HFFc6 (cell line): Measurements from ENCODE around the gene RDX. TPM values are rescaled to one million over a fixed set of nuclear protein-coding genes. Genes with fewer than 3 reads are reported as not detected.

Experiments used
- DNase-seq: peaks from one replicate; pipeline ENCODE4 v3.0.0-alpha.2; 2018
- H3K27ac Mint-ChIP-seq: 2 replicates; pipeline ENCODE4 v1.8.0; 2020; ENCODE audit warnings: mild to moderate bottlenecking, mixed read lengths
- H3K27me3 Mint-ChIP-seq: 2 replicates; pipeline ENCODE4 v1.8.0; 2021; ENCODE audit warnings: mild to moderate bottlenecking, moderate library complexity, mixed read lengths; ENCODE audit not compliant: insufficient read depth
- H3K36me3 Mint-ChIP-seq: 2 replicates; pipeline ENCODE4 v1.8.0; 2021; ENCODE audit warnings: low read depth, mixed read lengths
- H3K4me1 Mint-ChIP-seq: 2 replicates; pipeline ENCODE4 v1.8.0; 2020; ENCODE audit warnings: low read depth, mixed read lengths
- H3K4me3 Mint-ChIP-seq: 2 replicates; pipeline ENCODE4 v1.8.0; 2020; ENCODE audit warnings: mild to moderate bottlenecking, moderate library complexity, mixed read lengths
- H3K9me3 Mint-ChIP-seq: 2 replicates; pipeline ENCODE4 v1.8.0; 2020; ENCODE audit warnings: mild to moderate bottlenecking, mixed read lengths
- CTCF ChIP-seq: fragments of 200-600 bp; sonication (generic); IDR thresholded peaks from 2 replicates; pipeline ENCODE4 v1.5.0; 2021; ENCODE audit warnings: antibody characterized with exemption, mild to moderate bottlenecking
- total RNA-seq, 6 experiments: library from RNA; stranded (reverse); fragmentation: NEBNext Ultra II Directional; extraction: Animal tissue kit (Norgen Biotek cat#: 25700); gene quantifications; 2 replicates in 1 of 6; 3 replicates in 5 of 6; pipeline ENCODE4 v1.2.3, GENCODE V29; 2021

The RDX gene
- total RNA-seq, 6 experiments from 2014 or later = 105 to 131 (median 112) TPM

- peaks cover 5% of the 10 kb centered on the region; the same call in 1 of the 2 replicates for H3K4me1 Mint-ChIP-seq
- H3K27me3 Mint-ChIP-seq = no peaks in the 10 kb centered on the region
- no peak for TF ChIP-seq CTCF
- H3K4me3 Mint-ChIP-seq = no peak overlapping the region
- H3K9me3 Mint-ChIP-seq = no peaks in the 10 kb centered on the region
- 0 out of 2 replicates have a peak, but pooled peaks cover 5% of the 10 kb centered on the region for H3K36me3 Mint-ChIP-seq
- no peak for DNase-seq
- H3K27ac Mint-ChIP-seq = no peak overlapping the region
These were observed 139.9 kb downstream of the RDX start for GRCh38 chr11:110156503-110156902.

GRCh38 chr11:110153474-110153873 is 142.9 kb downstream of the RDX start:
- DNase-seq = no peak

GRCh38 chr11:110152199-110152598 is 144.2 kb downstream of the RDX start:
- no peak for DNase-seq
- Mint-ChIP-seq H3K9me3 (no peaks in the 10 kb centered on the region), H3K4me3 (no peak overlapping the region), H3K27ac (no peak overlapping the region), H3K36me3 (0 out of 2 replicates have a peak, but pooled peaks cover 5% of the 10 kb centered on the region), H3K27me3 (no peaks in the 10 kb centered on the region), H3K4me1 (peaks cover 25% of the 10 kb centered on the region)
- TF ChIP-seq CTCF = no peak

More at GRCh38 chr11:110153474-110153873, 142.9 kb downstream of the RDX start:
- Mint-ChIP-seq H3K36me3 (0 out of 2 replicates have a peak, but pooled peaks cover 5% of the 10 kb centered on the region), H3K9me3 (no peaks in the 10 kb centered on the region), H3K27me3 (no peaks in the 10 kb centered on the region), H3K27ac (no peak overlapping the region), H3K4me1 (peaks cover 13% of the 10 kb centered on the region), H3K4me3 (no peak overlapping the region)
- no peak for TF ChIP-seq CTCF

GRCh38 chr11:110148775-110149744 is 147.4 kb downstream of the RDX start:
- Mint-ChIP-seq H3K4me3 (peak overlapping the region; percentile 17; the same call in 1 of the 2 replicates), H3K36me3 (0 out of 2 replicates have a peak, but pooled peaks cover 10% of the 10 kb centered on the region), H3K4me1 (peaks cover 34% of the 10 kb centered on the region), H3K27ac (peak overlapping the region; percentile 64), H3K9me3 (no peaks in the 10 kb centered on the region), H3K27me3 (no peaks in the 10 kb centered on the region; the same call in 1 of the 2 replicates)
- no peak for TF ChIP-seq CTCF
- peak; percentile 47 for DNase-seq

- Mint-ChIP-seq H3K36me3 (0 out of 2 replicates have a peak, but pooled peaks cover 5% of the 10 kb centered on the region), H3K27me3 (no peaks in the 10 kb centered on the region; the same call in 1 of the 2 replicates), H3K4me1 (peaks cover 34% of the 10 kb centered on the region), H3K4me3 (peak overlapping the region; percentile 33; the same call in 1 of the 2 replicates), H3K9me3 (no peaks in the 10 kb centered on the region), H3K27ac (peak overlapping the region; percentile 64)
- peak; percentile 59 for DNase-seq
- no peak for TF ChIP-seq CTCF
These were observed 148.3 kb downstream of the RDX start for GRCh38 chr11:110147962-110148709.
